HCT116 (cell line): ENCODE measurements around the gene PLA2G4B. TPM values are rescaled to one million over a fixed set of nuclear protein-coding genes. Genes with fewer than 3 reads are reported as not detected.

Experiments used
- ATAC-seq: fragments of 200-7000 bp; cut with Tn5 transposase; 2 replicates; pipeline ENCODE4 v1.9.1; 2020; ENCODE audit warnings: mild to moderate bottlenecking, moderate library complexity
- BruUV-seq: library from RNA; stranded (reverse); fragments of 400-500 nt; replicated peaks from 2 replicates; lab custom pipeline; 2021; lab: Mats Ljungman, UMichigan
- CTCF ChIA-PET: fragments of 300-600 bp; sonication (Branson Sonifier 250); formaldehyde crosslinking; loops from one replicate; lab custom pipeline; 2021; ENCODE audit warnings: antibody characterized with exemption; lab: Charles Lee
- POLR2A ChIA-PET: fragments of 300-600, 350-600 bp; sonication (Branson Sonifier 250); formaldehyde crosslinking; loops from one replicate; lab custom pipeline; 2021; ENCODE audit warnings: antibody characterized with exemption; lab: Charles Lee
- RAD21 ChIA-PET, 2 experiments: fragments of 300-600 bp; sonication (Branson Sonifier 250); formaldehyde crosslinking; loops; one replicate each; lab custom pipeline; 2023; ENCODE audit warnings: low total read pairs in 2 of 2; ENCODE audit not compliant: uncharacterized antibody in 2 of 2, unreplicated experiment in 2 of 2, low non-redundant PET in 1 of 2; lab: Charles Lee
- DNase-seq: peaks from one replicate; pipeline ENCODE4 v3.0.0-alpha.2; 2010; ENCODE audit warnings: low read depth, low spot score
- H2AFZ ChIP-seq: fragments of 200-600 bp; shearing (Covaris generic), sonication (generic); 2 replicates; pipeline ENCODE4 v1.6.1; 2017; ENCODE audit warnings: low read depth, mixed run types, mixed read lengths, antibody characterized with exemption, low read length; ENCODE audit not compliant: poor library complexity, severe bottlenecking
- H3K27ac ChIP-seq: 2 replicates; pipeline ENCODE4 v1.5.1; 2012; ENCODE audit warnings: low read depth, low read length
- H3K27me3 ChIP-seq: fragments of 200-600 bp; sonication (generic); 2 replicates; pipeline ENCODE4 v1.6.1; 2016; ENCODE audit warnings: mixed run types, low read length, mixed read lengths; ENCODE audit not compliant: insufficient read depth
- H3K36me3 ChIP-seq, 2 experiments: fragments of 200-500 bp in 1 of 2; fragments of 200-600 bp in 1 of 2; sonication (Bioruptor generic) in 1 of 2; sonication (generic) in 1 of 2; 2 replicates each; pipeline versions ENCODE4 v1.5.1 to v1.6.1; 2014 to 2016; ENCODE audit warnings: low read length in 2 of 2, inconsistent platforms in 1 of 2, mixed read lengths in 1 of 2, mixed run types in 1 of 2; ENCODE audit not compliant: insufficient read depth in 2 of 2, control insufficient read depth in 1 of 2
- H3K4me1 ChIP-seq, 2 experiments: fragments of 200-600 bp in 1 of 2; sonication (generic) in 1 of 2; 2 replicates each; pipeline versions ENCODE4 v1.5.1 to v1.6.1; 2012 to 2017; ENCODE audit warnings: low read length in 2 of 2, inconsistent platforms in 1 of 2, mild to moderate bottlenecking in 1 of 2, mixed read lengths in 1 of 2, mixed run types in 1 of 2, moderate library complexity in 1 of 2; ENCODE audit not compliant: insufficient read depth in 2 of 2, control insufficient read depth in 1 of 2
- H3K4me2 ChIP-seq: fragments of 200-600 bp; sonication (generic); 2 replicates; pipeline ENCODE4 v1.6.1; 2017; ENCODE audit warnings: mixed run types, low read length, mixed read lengths
- H3K4me3 ChIP-seq, 2 experiments: fragments of 200-600 bp in 1 of 2; sonication (generic) in 1 of 2; replicated peaks in 1 of 2; 2 replicates each; pipeline ENCODE4 v1.5.1; 2011 to 2016; ENCODE audit warnings: low read length in 2 of 2, control low read depth in 1 of 2, low read depth in 1 of 2, mild to moderate bottlenecking in 1 of 2, mixed read lengths in 1 of 2, mixed run types in 1 of 2
- H3K79me2 ChIP-seq: fragments of 200-600 bp; sonication (generic); 2 replicates; pipeline ENCODE4 v1.6.1; 2017; ENCODE audit warnings: mild to moderate bottlenecking, mixed run types, low read length, moderate library complexity, mixed read lengths; ENCODE audit not compliant: insufficient read depth
- H3K9ac ChIP-seq: fragments of 200-600 bp; sonication (generic); 2 replicates; pipeline ENCODE4 v1.6.1; 2016; ENCODE audit warnings: low read length, mixed read lengths
- H3K9me2 ChIP-seq: fragments of 200-600 bp; sonication (generic), shearing (Covaris generic); 2 replicates; pipeline ENCODE4 v1.6.1; 2017; ENCODE audit warnings: mixed run types, mild to moderate bottlenecking, moderate library complexity; ENCODE audit not compliant: insufficient read depth
- H3K9me3 ChIP-seq, 2 experiments: fragments of 200-500 bp in 1 of 2; fragments of 200-600 bp in 1 of 2; sonication (Bioruptor generic) in 1 of 2; sonication (generic) in 1 of 2; 2 replicates each; pipeline ENCODE4 v1.6.1; 2014 to 2017; ENCODE audit warnings: low read length in 2 of 2, mixed read lengths in 2 of 2, inconsistent platforms in 1 of 2, low read depth in 1 of 2, mild to moderate bottlenecking in 1 of 2, mixed run types in 1 of 2, moderate library complexity in 1 of 2; ENCODE audit not compliant: control insufficient read depth in 1 of 2, insufficient read depth in 1 of 2
- H4K20me1 ChIP-seq: fragments of 200-600 bp; sonication (generic), shearing (Covaris generic); 2 replicates; pipeline ENCODE4 v1.6.1; 2017; ENCODE audit warnings: mixed run types, mild to moderate bottlenecking, moderate library complexity; ENCODE audit not compliant: insufficient read depth
- FOSL1 ChIP-seq: IDR thresholded peaks from 2 replicates; pipeline ENCODE4 v1.6.1; 2012; ENCODE audit warnings: low read depth
- POLR2A ChIP-seq: IDR thresholded peaks from 2 replicates; pipeline ENCODE4 v1.7.0; 2011; ENCODE audit warnings: borderline replicate concordance; ENCODE audit not compliant: insufficient read depth, insufficient read length; ENCODE audit errors: extremely low read depth
- POLR2AphosphoS5 ChIP-seq: IDR thresholded peaks from 2 replicates; pipeline ENCODE4 v1.6.1; 2011; ENCODE audit warnings: mild to moderate bottlenecking, low read depth, low read length, moderate library complexity
- SP1 ChIP-seq: IDR thresholded peaks from 2 replicates; pipeline ENCODE4 v1.6.1; 2012; ENCODE audit warnings: low read depth
- SRF ChIP-seq: IDR thresholded peaks from 2 replicates; pipeline ENCODE4 v1.6.1; 2012; ENCODE audit warnings: low read depth
- ZFX ChIP-seq: fragments of 450-650 bp; IDR thresholded peaks from 2 replicates; pipeline ENCODE4 v1.6.1; 2017
- ZNF274 ChIP-seq: fragments of 200-500 bp; sonication (Bioruptor generic); IDR thresholded peaks from 2 replicates; pipeline ENCODE4 v1.6.1; 2014; ENCODE audit warnings: mild to moderate bottlenecking, low read depth, low read length, inconsistent platforms
- intact Hi-C: fragments of 100-400 bp; cut with micrococcal nuclease; formaldehyde crosslinking; loops from 2 replicates; pipeline ENCODE4 v1.10.0; 2022
- total RNA-seq: library from RNA; stranded (reverse); gene quantifications from one replicate; pipeline ENCODE4 v1.2.1, GENCODE V29; 2021; ENCODE audit not compliant: unreplicated experiment
- TF ChIP-seq, protein P1 (sequence below): IDR thresholded peaks from 2 replicates; pipeline ENCODE4 v1.6.1; 2011; ENCODE audit warnings: mild to moderate bottlenecking, low read length, moderate library complexity; ENCODE audit not compliant: insufficient replicate concordance; ENCODE audit errors: extremely low read depth
- TF ChIP-seq, protein P2 (sequence below): IDR thresholded peaks from 2 replicates; pipeline ENCODE4 v1.6.1; 2012

PLA2G4B gene
- total RNA-seq, 1 experiment from 2014 or later = 4.7 TPM

DNA sequence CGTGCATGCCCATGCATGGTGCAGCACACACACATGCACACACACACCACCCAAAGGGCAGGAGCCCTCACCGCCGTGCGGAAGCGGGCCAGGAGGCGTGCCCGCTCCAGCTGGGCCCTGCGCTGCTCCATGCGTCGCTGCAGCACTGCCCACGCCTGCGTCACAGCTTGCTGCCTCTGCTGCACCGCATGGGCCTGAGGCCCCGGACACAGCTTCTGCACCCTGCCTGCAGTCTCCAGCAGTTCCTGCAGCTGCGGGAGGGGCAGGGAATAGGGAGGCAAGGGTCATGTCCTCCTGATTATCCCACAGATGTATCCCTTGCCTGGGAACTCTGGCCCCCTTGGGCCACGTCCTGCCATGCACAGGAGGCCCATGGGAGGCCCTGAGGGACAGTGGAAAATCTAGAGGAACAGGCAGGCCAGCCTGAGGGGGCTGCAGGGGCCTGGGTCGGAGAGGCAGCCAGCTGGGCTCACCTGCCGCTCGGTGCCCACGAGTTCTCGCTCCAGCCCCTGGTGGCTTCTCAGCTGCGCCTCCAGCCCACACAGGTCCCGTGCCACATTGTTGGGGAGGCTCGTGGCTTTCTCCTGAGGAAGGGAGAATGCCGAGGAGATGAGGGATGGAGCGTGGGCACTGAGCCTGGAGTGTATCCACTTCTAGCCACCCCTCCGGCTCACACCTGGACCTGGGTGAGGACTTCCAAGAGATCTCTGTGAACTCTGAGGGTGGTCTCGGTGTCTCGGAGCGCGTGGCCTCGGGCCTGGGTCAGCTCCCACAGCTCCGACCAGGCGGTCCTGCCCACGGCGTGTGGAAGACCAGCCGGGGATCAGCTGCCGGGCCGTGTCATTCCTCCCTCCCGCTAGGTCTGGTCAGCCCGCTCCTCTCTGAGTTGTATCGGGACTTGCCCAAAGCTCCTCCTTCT, 31.4 kb downstream of the PLA2G4B start:
- no TSS peak for BruUV-seq
- no peak overlapping the region for H3K4me3 ChIP-seq
- no peaks in the 10 kb centered on the region for H3K27me3 ChIP-seq
- RAD21 ChIA-PET = no interaction called here
- ATAC-seq = no peak
- H3K27ac ChIP-seq = no peak overlapping the region
- POLR2A ChIA-PET = no interaction called here
- H3K9me2 ChIP-seq = no peaks in the 10 kb centered on the region
- intact Hi-C loops = no loop called here
- no peaks in the 10 kb centered on the region for H3K9me3 ChIP-seq
- no peaks in the 10 kb centered on the region for H4K20me1 ChIP-seq
- TF ChIP-seq, protein P1, sequence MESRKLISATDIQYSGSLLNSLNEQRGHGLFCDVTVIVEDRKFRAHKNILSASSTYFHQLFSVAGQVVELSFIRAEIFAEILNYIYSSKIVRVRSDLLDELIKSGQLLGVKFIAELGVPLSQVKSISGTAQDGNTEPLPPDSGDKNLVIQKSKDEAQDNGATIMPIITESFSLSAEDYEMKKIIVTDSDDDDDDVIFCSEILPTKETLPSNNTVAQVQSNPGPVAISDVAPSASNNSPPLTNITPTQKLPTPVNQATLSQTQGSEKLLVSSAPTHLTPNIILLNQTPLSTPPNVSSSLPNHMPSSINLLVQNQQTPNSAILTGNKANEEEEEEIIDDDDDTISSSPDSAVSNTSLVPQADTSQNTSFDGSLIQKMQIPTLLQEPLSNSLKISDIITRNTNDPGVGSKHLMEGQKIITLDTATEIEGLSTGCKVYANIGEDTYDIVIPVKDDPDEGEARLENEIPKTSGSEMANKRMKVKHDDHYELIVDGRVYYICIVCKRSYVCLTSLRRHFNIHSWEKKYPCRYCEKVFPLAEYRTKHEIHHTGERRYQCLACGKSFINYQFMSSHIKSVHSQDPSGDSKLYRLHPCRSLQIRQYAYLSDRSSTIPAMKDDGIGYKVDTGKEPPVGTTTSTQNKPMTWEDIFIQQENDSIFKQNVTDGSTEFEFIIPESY = no peak
- TF ChIP-seq, protein P2, sequence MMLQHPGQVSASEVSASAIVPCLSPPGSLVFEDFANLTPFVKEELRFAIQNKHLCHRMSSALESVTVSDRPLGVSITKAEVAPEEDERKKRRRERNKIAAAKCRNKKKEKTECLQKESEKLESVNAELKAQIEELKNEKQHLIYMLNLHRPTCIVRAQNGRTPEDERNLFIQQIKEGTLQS = no peak
- TF ChIP-seq POLR2A = no peak
- no peak for TF ChIP-seq SP1
- H3K79me2 ChIP-seq = no peaks in the 10 kb centered on the region
- no peak overlapping the region for H3K4me2 ChIP-seq
- CTCF ChIA-PET = no interaction called here
- no peaks in the 10 kb centered on the region for H3K36me3 ChIP-seq
- no peak overlapping the region for H2AFZ ChIP-seq
- peaks cover 0 to 8% of the 10 kb centered on the region in 2 experiments; a peak in 2 of 4 replicates for H3K4me1 ChIP-seq
- no peak for DNase-seq
- no peak overlapping the region for H3K9ac ChIP-seq

DNA sequence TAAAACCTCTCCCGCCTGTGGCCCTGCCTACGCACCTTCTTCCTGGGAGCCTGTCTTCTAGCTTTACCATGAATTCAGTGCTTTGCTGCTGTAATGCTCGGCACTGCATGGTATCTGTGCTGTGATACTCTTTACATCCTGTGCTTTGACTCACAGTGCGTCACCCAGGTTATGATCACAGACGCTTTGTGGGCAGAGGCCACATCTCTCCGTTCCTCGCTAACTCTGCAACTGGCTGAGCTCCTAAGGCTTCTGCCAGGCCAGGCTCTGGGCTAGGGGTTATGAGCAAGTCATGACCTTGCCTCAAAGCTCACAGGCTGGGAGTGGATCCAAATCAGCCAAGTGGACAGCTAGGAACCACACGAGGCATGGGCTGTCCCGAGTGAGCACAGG, 32.0 kb downstream of the PLA2G4B start:
- no peak overlapping the region for H3K27ac ChIP-seq
- ChIA-PET RAD21 (no interaction called here), CTCF (no interaction called here), POLR2A (no interaction called here)
- H3K9me3 ChIP-seq = no peaks in the 10 kb centered on the region
- no peak overlapping the region for H3K4me2 ChIP-seq
- H3K9ac ChIP-seq = no peak overlapping the region
- ATAC-seq (no peak), DNase-seq (no peak)
- no peaks in the 10 kb centered on the region for H3K79me2 ChIP-seq
- BruUV-seq = no TSS peak
- no peaks in the 10 kb centered on the region for H3K9me2 ChIP-seq
- no peaks in the 10 kb centered on the region for H4K20me1 ChIP-seq
- TF ChIP-seq FOSL1 (no peak), ZFX (no peak), SRF (no peak), ZNF274 (no peak), POLR2AphosphoS5 (no peak)
- TF ChIP-seq, protein P1 = no peak
- H3K36me3 ChIP-seq = no peaks in the 10 kb centered on the region
- no peak overlapping the region for H2AFZ ChIP-seq
- no peak overlapping the region for H3K4me3 ChIP-seq
- no peaks in the 10 kb centered on the region for H3K27me3 ChIP-seq
- H3K4me1 ChIP-seq = peaks cover 0 to 8% of the 10 kb centered on the region in 2 experiments; a peak in 2 of 4 replicates
- intact Hi-C loops = no loop called here
